HG03097 (cell line): ENCODE results near the gene LHB.
"Not testable (repeated sequence)": the region's sequence is repeated elsewhere in the genome, so short reads cannot be mapped to it uniquely, and the experiment has no call there.

Experiments used
- ATAC-seq: cut with Tn5 transposase; IDR thresholded peaks from one replicate; pipeline ENCODE4 v1.9.1; 2021; ENCODE audit not compliant: unreplicated experiment, low FRiP score

LHB gene

GRCh38 chr19:49038557-49039276 is 21.8 kb upstream of the LHB start:
- not testable (repeated sequence) for ATAC-seq

- ATAC-seq = not testable (repeated sequence)
These were observed 21.2 kb upstream of the LHB start for GRCh38 chr19:49038111-49038510.

GRCh38 chr19:49036815-49037214 is 19.9 kb upstream of the LHB start, which contains the start of gene CGB1:
TSS of gene CGB1 (minus strand) at chr19:49036895. CDS start at chr19:49036711, 184 bp downstream.
- not testable (repeated sequence) for ATAC-seq

- ATAC-seq = not testable (repeated sequence)
These were observed 14.9 kb upstream of the LHB start, which contains the start of gene CGB2 for GRCh38 chr19:49031642-49032301. TSS of gene CGB2 (plus strand) at chr19:49031890. CDS start at chr19:49032096, 206 bp downstream.

GRCh38 chr19:49030323-49030722 is 13.4 kb upstream of the LHB start:
- ATAC-seq = not testable (repeated sequence)

GRCh38 chr19:49029749-49030148 is 12.9 kb upstream of the LHB start:
- ATAC-seq = not testable (repeated sequence)

GRCh38 chr19:49028686-49029085 is 11.8 kb upstream of the LHB start:
- not testable (repeated sequence) for ATAC-seq

GRCh38 chr19:49025599-49025998 is 8.7 kb upstream of the LHB start:
- ATAC-seq = not testable (repeated sequence)

GRCh38 chr19:49025088-49025487 is 8.2 kb upstream of the LHB start:
- ATAC-seq = not testable (repeated sequence)

- ATAC-seq = not testable (repeated sequence)
These were observed 7.3 kb upstream of the LHB start, which contains the start of gene CGB3 for GRCh38 chr19:49024233-49024632. TSS of gene CGB3 (minus strand) at chr19:49024333. CDS start at chr19:49023971, 362 bp downstream.

- no peak for ATAC-seq
These were observed 5.2 kb upstream of the LHB start for GRCh38 chr19:49022116-49022515.

GRCh38 chr19:49020931-49021895 is 4.3 kb upstream of the LHB start:
- ATAC-seq = no peak

GRCh38 chr19:49020342-49020741 is 3.5 kb upstream of the LHB start:
- ATAC-seq = no peak

- ATAC-seq = no peak
These were observed 2.5 kb upstream of the LHB start for GRCh38 chr19:49019242-49019932.

- ATAC-seq = not testable (repeated sequence)
These were observed 1.7 kb upstream of the LHB start for GRCh38 chr19:49018388-49019241.

- ATAC-seq = no peak
These were observed 918 bp upstream of the LHB start for GRCh38 chr19:49017666-49018351.

- ATAC-seq = no peak
These were observed 638 bp downstream of the LHB start for GRCh38 chr19:49016067-49016839.

- no peak for ATAC-seq
These were observed 2.0 kb downstream of the LHB start for GRCh38 chr19:49014870-49015255.
